Measurements from ENCODE around the gene URM1.

- TF ChIP-seq EZH2 (IDR thresholded peaks at IDR 0.05; ENCODE audit: borderline replicate concordance, low read depth, low read length, poor library complexity, severe bottlenecking) (no peak), CTCF (conservative IDR thresholded peaks at IDR 0.05; ENCODE audit: low read depth, low read length) (no peak)
These were observed 4.7 kb downstream of the URM1 start for GRCh38 chr9:128375865-128376264.

Measured in A673 (cell line).